ENCODE results near the gene SPHK1. TPM values are rescaled to one million over a fixed set of nuclear protein-coding genes. Genes with fewer than 3 reads are reported as not detected.

SPHK1 gene
- total and polyA plus RNA-seq, 2 experiments from 2014 or later = 72.3 to 113 TPM

DNA sequence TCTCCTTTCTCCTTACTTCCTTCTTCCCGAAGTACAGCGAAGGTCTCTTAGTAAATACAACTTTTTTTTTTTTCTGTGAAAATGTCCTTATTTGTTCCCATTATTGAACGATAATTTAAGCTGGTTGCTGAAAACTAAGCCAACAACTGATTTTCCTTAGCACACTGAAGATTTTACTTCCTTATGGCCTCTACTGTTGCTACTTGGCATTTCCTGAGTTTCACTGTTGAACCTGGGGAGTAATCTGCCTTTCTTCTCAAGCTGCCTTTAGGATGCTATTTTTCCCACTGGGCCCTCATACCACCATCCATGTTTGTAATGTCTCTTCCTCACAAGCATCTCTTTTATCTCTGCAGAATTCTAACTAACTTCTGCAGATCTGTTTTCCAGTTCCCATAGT, 42.4 kb downstream of the SPHK1 start:
- H3K36me3 ChIP-seq (ENCODE audit: low read depth) = no peaks in the 10 kb centered on the region
- WGBS, 2 experiments (ENCODE audit: low coverage in 1 of 2, low lambda C conversion rate in 2 of 2, missing lambda C conversion rate in 2 of 2) = 98% methylated on average over 3 of the region's 3 CpGs
- no peaks in the 10 kb centered on the region for H3K9me3 ChIP-seq (ENCODE audit: low read depth)
- no peak overlapping the region for H3K4me2 ChIP-seq (ENCODE audit: unreplicated experiment)
- peak overlapping the region; percentile 22; the same call in 1 of the 2 replicates for H3K27ac ChIP-seq
- no peak overlapping the region for H2AFZ ChIP-seq
- H3F3A ChIP-seq (ENCODE audit: insufficient read depth) = peaks cover 18% of the 10 kb centered on the region
- no peak overlapping the region for H3K9ac ChIP-seq
- in situ Hi-C loops (cut with MboI) = no loop called here
- DNase-seq = no peak
- peaks cover 14% of the 10 kb centered on the region for H3K4me1 ChIP-seq (ENCODE audit: insufficient read depth)
- H3K79me2 ChIP-seq (ENCODE audit: insufficient read depth) = peaks cover 94% of the 10 kb centered on the region
- H4K20me1 ChIP-seq (ENCODE audit: insufficient read depth) = no peaks in the 10 kb centered on the region
- H3K9me2 ChIP-seq (ENCODE audit: insufficient read depth) = no peaks in the 10 kb centered on the region
- TF ChIP-seq EZH2 (IDR thresholded peaks at IDR 0.05; ENCODE audit: insufficient read depth, poor library complexity, severe bottlenecking) (no peak), EZH2phosphoT487 (IDR thresholded peaks at IDR 0.05; ENCODE audit: insufficient read depth, low read depth) (no peak)
- no peaks in the 10 kb centered on the region for H3K27me3 ChIP-seq (replicated peaks; ENCODE audit: insufficient read depth)
- H3K4me3 ChIP-seq = no peak overlapping the region

DNA sequence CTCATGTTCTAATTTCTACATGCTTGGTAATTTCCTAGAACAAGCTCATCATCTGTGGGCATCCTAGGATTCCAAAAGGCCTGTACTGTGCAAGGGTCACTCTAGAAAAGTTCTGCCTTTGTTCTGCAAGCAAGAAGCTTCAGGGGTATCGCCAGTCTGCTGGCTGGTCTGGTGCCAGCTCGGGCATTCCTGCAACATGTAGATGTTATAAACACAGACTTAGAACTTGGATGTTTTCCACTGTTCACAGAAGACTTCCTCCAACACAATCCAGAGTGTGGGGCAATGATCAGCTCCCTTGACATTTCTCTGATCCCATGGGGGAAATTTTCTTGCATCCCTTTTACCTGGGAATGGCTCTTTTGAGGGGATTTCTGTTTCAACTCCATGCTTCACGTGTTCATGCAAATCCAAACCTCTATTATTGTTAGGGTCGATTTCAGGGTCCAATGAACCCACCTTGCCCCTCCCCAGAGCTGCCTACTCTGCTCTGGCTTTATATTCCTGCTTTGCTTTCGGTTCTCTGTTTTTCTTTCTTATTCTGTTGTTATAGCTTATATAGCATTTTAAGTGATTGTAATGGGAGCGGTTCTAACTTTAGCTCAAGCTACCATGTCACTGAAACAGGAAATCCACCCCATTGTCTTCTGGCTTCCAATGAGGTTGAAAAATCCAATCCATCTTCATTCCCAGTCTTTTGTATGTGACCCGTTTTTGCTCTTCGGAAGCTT, 43.3 kb downstream of the SPHK1 start:
- Histone ChIP-seq H3K4me2 (ENCODE audit: unreplicated experiment) (no peak overlapping the region), H3K9ac (no peak overlapping the region)

GRCh38 chr17:76428511-76428910, 44.1 kb downstream of the SPHK1 start:
- in situ Hi-C loops (cut with MboI) = no loop called here
- 94 to 95% methylated on average over 1 of the region's 1 CpG for WGBS, 2 experiments (ENCODE audit: low coverage in 1 of 2, low lambda C conversion rate in 2 of 2, missing lambda C conversion rate in 2 of 2)
- no peak for DNase-seq

More for the DNA sequence above, 43.3 kb downstream of the SPHK1 start:
- Histone ChIP-seq H3K4me3 (no peak overlapping the region), H3K27ac (peak overlapping the region; percentile 22; the same call in 1 of the 2 replicates), H2AFZ (no peak overlapping the region), H3K9me3 (ENCODE audit: low read depth) (no peaks in the 10 kb centered on the region), H3K4me1 (ENCODE audit: insufficient read depth) (peaks cover 14% of the 10 kb centered on the region), H3K79me2 (ENCODE audit: insufficient read depth) (peaks cover 97% of the 10 kb centered on the region), H3F3A (ENCODE audit: insufficient read depth) (peaks cover 18% of the 10 kb centered on the region), H3K27me3 (replicated peaks; ENCODE audit: insufficient read depth) (no peaks in the 10 kb centered on the region), H3K9me2 (ENCODE audit: insufficient read depth) (no peaks in the 10 kb centered on the region), H3K36me3 (ENCODE audit: low read depth) (no peaks in the 10 kb centered on the region), H4K20me1 (ENCODE audit: insufficient read depth) (peaks cover 7% of the 10 kb centered on the region; the same call in 1 of the 2 replicates)
- DNase-seq = peak; percentile 49
- in situ Hi-C loops (cut with MboI) = no loop called here
- WGBS, 2 experiments (ENCODE audit: low coverage in 1 of 2, low lambda C conversion rate in 2 of 2, missing lambda C conversion rate in 2 of 2) = 81 to 82% methylated on average over 8 of the region's 8 CpGs
- TF ChIP-seq EZH2phosphoT487 (IDR thresholded peaks at IDR 0.05; ENCODE audit: insufficient read depth, low read depth) (no peak), EZH2 (IDR thresholded peaks at IDR 0.05; ENCODE audit: insufficient read depth, poor library complexity, severe bottlenecking) (no peak)

DNA sequence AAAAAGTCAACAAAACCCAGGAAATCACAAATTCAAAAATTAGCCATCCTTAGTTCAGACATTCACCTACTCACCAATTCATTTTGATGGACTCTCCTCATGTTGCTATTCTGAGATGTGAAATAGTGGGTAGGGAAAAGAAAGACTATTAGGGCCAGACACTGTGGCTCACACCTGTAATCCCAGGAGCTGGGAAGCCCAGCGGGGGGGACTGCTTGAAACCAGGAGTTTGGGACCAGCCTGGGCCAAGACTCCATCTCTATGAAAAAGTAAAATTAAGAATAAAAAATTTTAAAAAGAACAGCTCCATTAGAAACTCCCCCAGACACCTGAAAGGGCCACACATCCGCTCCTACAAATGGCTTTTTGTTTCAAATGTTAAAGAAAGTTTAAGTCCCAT, 47.1 kb downstream of the SPHK1 start:
- WGBS, 2 experiments (ENCODE audit: low coverage in 1 of 2, low lambda C conversion rate in 2 of 2, missing lambda C conversion rate in 2 of 2) = 76 to 83% methylated on average over 2 of the region's 2 CpGs
- no peaks in the 10 kb centered on the region for H3K9me3 ChIP-seq (ENCODE audit: low read depth)
- H3K27me3 ChIP-seq (replicated peaks; ENCODE audit: insufficient read depth) = no peaks in the 10 kb centered on the region
- peaks cover 13% of the 10 kb centered on the region; the same call in 1 of the 2 replicates for H4K20me1 ChIP-seq (ENCODE audit: insufficient read depth)
- H2AFZ ChIP-seq = no peak overlapping the region
- H3K9me2 ChIP-seq (ENCODE audit: insufficient read depth) = no peaks in the 10 kb centered on the region
- peaks cover 98% of the 10 kb centered on the region for H3K79me2 ChIP-seq (ENCODE audit: insufficient read depth)
- no peaks in the 10 kb centered on the region for H3K36me3 ChIP-seq (ENCODE audit: low read depth)
- no peak for TF ChIP-seq EZH2phosphoT487 (IDR thresholded peaks at IDR 0.05; ENCODE audit: insufficient read depth, low read depth)
- H3K27ac ChIP-seq = no peak overlapping the region
- no peak overlapping the region for H3K4me3 ChIP-seq
- no peak for DNase-seq
- H3K4me2 ChIP-seq (ENCODE audit: unreplicated experiment) = no peak overlapping the region
- H3K9ac ChIP-seq = no peak overlapping the region
- H3F3A ChIP-seq (ENCODE audit: insufficient read depth) = peaks cover 18% of the 10 kb centered on the region
- peaks cover 14% of the 10 kb centered on the region for H3K4me1 ChIP-seq (ENCODE audit: insufficient read depth)
- in situ Hi-C loops (cut with MboI) = no loop called here

More at GRCh38 chr17:76428511-76428910, 44.1 kb downstream of the SPHK1 start:
- H3K4me1 ChIP-seq (ENCODE audit: insufficient read depth) = peaks cover 14% of the 10 kb centered on the region
- no peaks in the 10 kb centered on the region for H3K9me3 ChIP-seq (ENCODE audit: low read depth)
- H3K36me3 ChIP-seq (ENCODE audit: low read depth) = no peaks in the 10 kb centered on the region
- no peak overlapping the region for H3K4me2 ChIP-seq (ENCODE audit: unreplicated experiment)
- no peak overlapping the region for H2AFZ ChIP-seq
- TF ChIP-seq EZH2 (IDR thresholded peaks at IDR 0.05; ENCODE audit: insufficient read depth, poor library complexity, severe bottlenecking) = no peak
- H3F3A ChIP-seq (ENCODE audit: insufficient read depth) = peaks cover 18% of the 10 kb centered on the region
- no peaks in the 10 kb centered on the region for H3K27me3 ChIP-seq (replicated peaks; ENCODE audit: insufficient read depth)
- no peak overlapping the region for H3K9ac ChIP-seq
- peaks cover 97% of the 10 kb centered on the region for H3K79me2 ChIP-seq (ENCODE audit: insufficient read depth)
- no peaks in the 10 kb centered on the region for H3K9me2 ChIP-seq (ENCODE audit: insufficient read depth)
- H4K20me1 ChIP-seq (ENCODE audit: insufficient read depth) = peaks cover 11% of the 10 kb centered on the region; the same call in 1 of the 2 replicates
- no peak overlapping the region for H3K4me3 ChIP-seq
- no peak overlapping the region for H3K27ac ChIP-seq
